HepG2 (cell line): ENCODE results near the gene EVI2B. TPM values are rescaled to one million over a fixed set of nuclear protein-coding genes. Genes with fewer than 3 reads are reported as not detected.

Source experiments
- ATAC-seq: fragments of 200-7000 bp; cut with Tn5 transposase; 3 replicates; pipeline ENCODE4 v1.9.1; 2020; ENCODE audit warnings: mild to moderate bottlenecking, moderate library complexity
- BruUV-seq: library from RNA; stranded (reverse); fragments of 400-500 nt; replicated peaks from 2 replicates; lab custom pipeline; 2021; lab: Mats Ljungman, UMichigan
- CTCF ChIA-PET: fragments of 300-600 bp; formaldehyde crosslinking; extraction: SDS; loops from one replicate; lab custom pipeline; 2021; ENCODE audit warnings: low total read pairs, inconsistent platforms, low intra/inter-chr PET ratio; lab: Yijun Ruan, JAX
- POLR2A ChIA-PET: fragments of 350-600 bp; sonication (Branson Sonifier 250); formaldehyde crosslinking; loops from one replicate; lab custom pipeline; 2020; ENCODE audit warnings: antibody characterized with exemption, inconsistent platforms; lab: Yijun Ruan, JAX
- DNase-seq: peaks from one replicate; pipeline ENCODE4 v3.0.0-alpha.2; 2015; ENCODE audit warnings: low spot score
- FAIRE-seq: peaks from 3 replicates; lab custom pipeline; 2011; peaks lifted over from hg19 to GRCh38; lab: Jason Lieb, UNC
- H2AFZ ChIP-seq: one replicate; pipeline ENCODE4 v1.6.1; 2011; ENCODE audit warnings: low read length, inconsistent platforms
- H3K27ac ChIP-seq: fragments of 300-600 bp; 3 replicates; pipeline ENCODE4 v1.8.0; 2011; ENCODE audit warnings: mixed run types, mild to moderate bottlenecking, mixed read lengths, low read length, inconsistent platforms; ENCODE audit not compliant: insufficient read depth; ENCODE audit errors: extremely low read length
- H3K27me3 ChIP-seq, 2 experiments: fragments of 200-600 bp in 1 of 2; 2 replicates in 1 of 2; 3 replicates in 1 of 2; pipeline versions ENCODE4 v1.6.0 to v1.8.0; 2011; ENCODE audit warnings: low read length in 2 of 2, mild to moderate bottlenecking in 2 of 2, moderate library complexity in 2 of 2, inconsistent platforms in 1 of 2; ENCODE audit not compliant: insufficient read depth in 2 of 2, control insufficient read depth in 1 of 2
- H3K36me3 ChIP-seq, 2 experiments: fragments of 200-600 bp in 1 of 2; replicated peaks in 1 of 2; 2 replicates in 1 of 2; 3 replicates in 1 of 2; pipeline versions ENCODE4 v1.5.1 to v1.8.0; 2011; ENCODE audit warnings: low read length in 2 of 2, inconsistent platforms in 1 of 2; ENCODE audit not compliant: insufficient read depth in 2 of 2, control insufficient read depth in 1 of 2
- H3K4me1 ChIP-seq: 2 replicates; pipeline ENCODE4 v1.5.1; 2012; ENCODE audit warnings: low read length, inconsistent platforms; ENCODE audit not compliant: insufficient read depth
- H3K4me2 ChIP-seq: 2 replicates; pipeline ENCODE4 v1.6.0; 2011; ENCODE audit warnings: low read depth, low read length, inconsistent platforms
- H3K4me3 ChIP-seq, 3 experiments: fragments of 200-600 bp in 1 of 3; sonication (generic), shearing (Covaris generic) in 1 of 3; replicated peaks in 1 of 3; 2 replicates each; pipeline ENCODE4 v1.5.1; 2011 to 2016; ENCODE audit warnings: low read length in 3 of 3, inconsistent platforms in 2 of 3, low read depth in 2 of 3, mild to moderate bottlenecking in 2 of 3, control low read depth in 1 of 3, mixed read lengths in 1 of 3; ENCODE audit not compliant: insufficient read depth in 1 of 3
- H3K79me2 ChIP-seq: one replicate; pipeline ENCODE4 v1.6.1; 2011; ENCODE audit warnings: low read length, inconsistent platforms; ENCODE audit not compliant: insufficient read depth
- H3K9ac ChIP-seq: 2 replicates; pipeline ENCODE4 v1.6.0; 2011; ENCODE audit warnings: mild to moderate bottlenecking, low read depth, low read length, inconsistent platforms; ENCODE audit not compliant: insufficient read depth
- H3K9me3 ChIP-seq: 2 replicates; pipeline ENCODE4 v1.5.1; 2012; ENCODE audit warnings: mild to moderate bottlenecking, low read length
- H4K20me1 ChIP-seq: 2 replicates; pipeline ENCODE4 v1.6.0; 2011; ENCODE audit warnings: inconsistent platforms, mild to moderate bottlenecking, low read length, moderate library complexity; ENCODE audit not compliant: insufficient read depth
- ARNT2 ChIP-seq: sonication (generic); formaldehyde crosslinking; IDR thresholded peaks from 2 replicates; pipeline ENCODE4 v1.8.0; 2022; ENCODE audit warnings: mild to moderate bottlenecking, low read depth, missing genetic modification reagents, moderate library complexity
- FOXJ3 ChIP-seq: sonication (generic); formaldehyde crosslinking; IDR thresholded peaks from 2 replicates; pipeline ENCODE4 v1.4.0; 2020; ENCODE audit warnings: missing genetic modification reagents, mild to moderate bottlenecking, borderline replicate concordance
- JDP2 ChIP-seq: sonication (generic); formaldehyde crosslinking; IDR thresholded peaks from 2 replicates; pipeline ENCODE4 v1.8.1; 2022; ENCODE audit warnings: missing genetic modification reagents, borderline replicate concordance
- PRPF4 ChIP-seq: fragments of 200-400 bp; formaldehyde crosslinking; IDR thresholded peaks from 2 replicates; pipeline ENCODE4 v1.6.1; 2016; ENCODE audit warnings: low read length, low read depth; ENCODE audit not compliant: poor library complexity, severe bottlenecking
- TP53 ChIP-seq: sonication (generic); formaldehyde crosslinking; conservative IDR thresholded peaks from 2 replicates; pipeline ENCODE4 v1.4.0; 2020; ENCODE audit warnings: missing genetic modification reagents
- ZNF382 ChIP-seq: sonication (generic); formaldehyde crosslinking; IDR thresholded peaks from 2 replicates; pipeline ENCODE4 v1.5.0; 2020; ENCODE audit warnings: missing genetic modification reagents, mild to moderate bottlenecking, borderline replicate concordance
- ZNF451 ChIP-seq: sonication (generic); formaldehyde crosslinking; IDR thresholded peaks from 2 replicates; pipeline ENCODE4 v1.5.0; 2020; ENCODE audit warnings: mild to moderate bottlenecking, missing genetic modification reagents
- ZNF496 ChIP-seq: sonication (generic); formaldehyde crosslinking; IDR thresholded peaks from 2 replicates; pipeline ENCODE4 v1.8.1; 2023; ENCODE audit warnings: mild to moderate bottlenecking, moderate library complexity, missing genetic modification reagents; ENCODE audit not compliant: insufficient replicate concordance
- ZNF746 ChIP-seq: sonication (generic); formaldehyde crosslinking; IDR thresholded peaks from 2 replicates; pipeline ENCODE4 v1.8.0; 2022; ENCODE audit warnings: mild to moderate bottlenecking, missing genetic modification reagents
- ZNF761 ChIP-seq: sonication (generic); formaldehyde crosslinking; conservative IDR thresholded peaks from 2 replicates; pipeline ENCODE4 v1.4.0; 2020; ENCODE audit warnings: mild to moderate bottlenecking, missing genetic modification reagents
- ZNF816 ChIP-seq: sonication (generic); formaldehyde crosslinking; IDR thresholded peaks from 2 replicates; pipeline ENCODE4 v1.8.0; 2022; ENCODE audit warnings: missing genetic modification reagents, mild to moderate bottlenecking, borderline replicate concordance
- WGBS: methylation state at CpG from one replicate; pipeline ENCODE4 v1.1.6; 2017; ENCODE audit warnings: low lambda C conversion rate; 5-methylcytosine and 5-hydroxymethylcytosine counted together
- in situ Hi-C: cut with HindIII; loops from 2 replicates; pipeline ENCODE4 v1.10.0; 2017; ENCODE audit warnings: low pct_unique_long_range_greater_than_20kb; ENCODE audit not compliant: extremely low pct_ligation_motif_present
- intact Hi-C: fragments of 100-400 bp; cut with micrococcal nuclease; formaldehyde crosslinking; loops from one replicate; pipeline ENCODE4 v1.10.0; 2022; ENCODE audit not compliant: unreplicated experiment
- polyA plus RNA-seq, 8 experiments: library from polyadenylated mRNA; depleted of rRNA in 3 of 8; stranded (reverse) in 7 of 8; unstranded in 1 of 8; fragments of >200 nt; fragmentation: Illumina TruSeq in 4 of 8; extraction: Trizol in 4 of 8; gene quantifications; 2 replicates each; pipeline versions ENCODE4 v1.2.1 to v1.2.3, GENCODE V29; 2011 to 2016; ENCODE audit warnings: low read depth in 4 of 8, missing spikeins in 1 of 8, mixed read lengths in 1 of 8; ENCODE audit not compliant: insufficient read depth in 1 of 8
- total RNA-seq, 5 experiments: library from RNA; depleted of rRNA; stranded (reverse); fragments of >200 nt; fragmentation: Illumina TruSeq; extraction: Trizol; gene quantifications; 2 replicates each; pipeline ENCODE4 v1.2.3, GENCODE V29; 2016; ENCODE audit warnings: low read depth in 1 of 5

The EVI2B gene
- total and polyA plus RNA-seq, 2 of the 13 experiments (the other 11 are each of a cell fraction or from before 2014, with no cell fraction given), result not detected

- TF ChIP-seq PRPF4 (no peak), ZNF451 (CRISPR knock-in tag) (no peak), ZNF816 (CRISPR knock-in tag) (no peak), ZNF382 (no peak), ARNT2 (CRISPR knock-in tag) (no peak), ZNF746 (CRISPR knock-in tag) (no peak), FOXJ3 (CRISPR knock-in tag) (no peak), ZNF761 (CRISPR knock-in tag) (no peak), JDP2 (no peak), TP53 (no peak)
Measured at GRCh38 chr17:31320791-31321190, 6.9 kb upstream of the EVI2B start (continued).

- 98% methylated on average over 2 of the region's 2 CpGs for WGBS
- no peaks in the 10 kb centered on the region for H3K27me3 ChIP-seq
- POLR2A ChIA-PET, result no interaction called here
- no peak overlapping the region for H3K4me2 ChIP-seq
- no TSS peak for BruUV-seq
- no peak overlapping the region for H3K9ac ChIP-seq
- H3K27ac ChIP-seq, result no peak overlapping the region
- H3K9me3 ChIP-seq, result no peaks in the 10 kb centered on the region
- ATAC-seq, result no peak
- in situ Hi-C loops, result no loop called here
- no peaks in the 10 kb centered on the region for H3K79me2 ChIP-seq
- H3K36me3 ChIP-seq, result no peaks in the 10 kb centered on the region; a peak in 1 of 5 replicates
- no peak for DNase-seq
- no peak overlapping the region for H2AFZ ChIP-seq
- intact Hi-C loops, result no loop called here
- H3K4me1 ChIP-seq, result no peaks in the 10 kb centered on the region
- H3K4me3 ChIP-seq, result no peak overlapping the region
- CTCF ChIA-PET, result no interaction called here
- FAIRE-seq, result no peak
- H4K20me1 ChIP-seq, result no peaks in the 10 kb centered on the region
- TF ChIP-seq ZNF496, result no peak
Measured at GRCh38 chr17:31320241-31320640, 6.4 kb upstream of the EVI2B start.
